Activated T-cell treated with anti-CD3 and anti-CD28 coated beads for 48 hours (primary cell): Measurements from ENCODE around the gene SH3BGRL3.
"Not testable (repeated sequence)": the region's sequence is repeated elsewhere in the genome, so short reads cannot be mapped to it uniquely, and the experiment has no call there.

Experiments
- DNase-seq: peaks from one replicate; pipeline ENCODE4 v3.0.0-alpha.2; 2020; ENCODE audit warnings: low read depth

Gene SH3BGRL3

DNA sequence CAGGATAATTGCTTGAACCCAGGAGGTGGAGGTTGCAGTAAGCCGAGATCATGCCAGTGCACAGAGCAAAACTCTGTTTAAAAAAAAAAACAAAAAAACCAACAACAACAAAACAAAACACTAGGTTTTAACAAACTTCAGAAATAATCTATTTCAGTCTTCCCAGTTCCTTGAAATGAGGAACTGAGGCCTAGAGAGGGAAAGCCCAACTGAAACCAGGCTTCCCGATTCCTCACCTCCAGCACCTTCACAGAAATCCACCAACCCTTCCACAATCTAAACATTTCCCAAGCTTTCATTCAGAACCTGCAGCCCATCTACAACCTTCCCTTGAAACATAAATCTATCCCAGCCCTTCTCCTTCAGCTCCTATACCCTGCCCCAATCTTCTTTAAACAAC lies 37.3 kb downstream of the SH3BGRL3 start:
- DNase-seq: no peak

GRCh38 chr1:26317612-26318337 lies 37.9 kb downstream of the SH3BGRL3 start, which contains the start of gene CD52:
Gene CD52, plus strand, starts transcription at chr1:26317958. Its CDS starts 60 bp downstream, at chr1:26318018.
- DNase-seq: peak; percentile 45

DNA sequence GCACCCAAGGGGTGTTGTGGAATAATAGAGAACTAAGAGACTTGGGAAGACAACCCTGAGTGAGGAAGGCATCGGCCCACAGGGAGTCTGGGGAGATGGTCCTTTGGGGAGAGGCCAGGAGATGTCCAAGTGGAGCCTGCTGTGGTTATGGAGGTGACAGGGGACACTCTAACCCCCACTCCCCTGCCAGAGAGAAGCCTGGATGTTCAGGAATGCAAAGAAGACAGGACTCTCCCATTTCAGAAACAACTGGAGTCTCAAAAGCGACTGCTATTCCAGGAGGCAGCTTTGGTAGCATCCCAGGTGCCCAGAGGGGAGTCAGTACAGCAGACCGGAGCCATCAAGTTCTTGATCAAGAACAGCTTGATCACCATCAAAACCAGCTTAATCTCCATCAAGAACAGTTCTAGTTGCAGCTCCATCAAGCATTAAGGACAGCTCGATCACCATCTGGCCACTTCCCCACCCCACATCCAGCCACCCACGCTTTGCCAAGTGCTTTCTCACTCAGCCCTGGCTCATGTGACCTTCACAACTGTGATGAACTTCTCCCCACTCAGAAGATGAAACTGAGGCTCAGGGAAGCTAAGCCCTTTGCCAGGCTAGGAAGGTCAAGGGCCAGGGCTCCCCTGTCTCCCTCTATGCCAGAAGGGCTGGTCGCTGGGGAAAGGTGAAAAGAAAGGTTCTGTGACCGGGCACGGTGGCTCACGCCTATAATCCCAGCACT lies 38.6 kb downstream of the SH3BGRL3 start:
- peak; percentile 51 for DNase-seq

- DNase-seq: peak; percentile 6
These were observed 41.0 kb downstream of the SH3BGRL3 start for GRCh38 chr1:26320896-26321295.

DNA sequence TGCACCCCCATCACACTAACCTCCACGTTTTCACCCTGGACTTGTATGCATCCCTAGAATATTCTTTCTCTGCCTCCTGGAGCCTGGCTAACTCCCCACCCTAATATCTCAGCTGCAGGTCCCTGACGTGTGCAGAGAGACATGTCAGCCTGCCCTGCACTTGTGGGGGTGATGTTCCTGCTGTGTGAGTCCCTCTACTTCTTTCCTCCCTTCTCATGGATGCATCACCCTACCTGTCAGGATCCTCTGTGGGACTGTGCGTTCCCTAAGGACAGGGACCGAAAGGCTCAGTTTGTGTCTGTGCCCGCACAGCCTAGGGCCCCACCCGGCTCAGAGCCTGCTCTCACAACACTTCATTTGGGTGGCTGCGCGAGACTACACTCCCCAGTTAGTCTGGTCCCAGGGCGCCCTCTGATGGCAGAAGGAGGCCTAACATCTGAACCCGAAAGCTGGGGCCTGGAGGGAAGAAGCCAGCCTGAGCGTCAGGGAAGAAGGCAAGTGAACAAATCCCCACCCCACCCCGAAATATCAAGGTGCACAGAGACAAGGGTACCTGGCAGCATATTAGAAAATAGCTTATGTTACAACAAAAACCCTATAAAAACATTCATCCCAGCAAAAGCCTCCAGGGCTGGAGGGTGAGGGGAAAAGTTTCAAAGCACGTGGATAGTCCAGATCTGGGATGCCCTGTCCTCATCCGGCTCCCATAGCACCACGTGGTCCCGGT lies 41.6 kb downstream of the SH3BGRL3 start:
- DNase-seq: peak; percentile 92

GRCh38 chr1:26322042-26322331 lies 42.1 kb downstream of the SH3BGRL3 start:
- DNase-seq: no peak

DNA sequence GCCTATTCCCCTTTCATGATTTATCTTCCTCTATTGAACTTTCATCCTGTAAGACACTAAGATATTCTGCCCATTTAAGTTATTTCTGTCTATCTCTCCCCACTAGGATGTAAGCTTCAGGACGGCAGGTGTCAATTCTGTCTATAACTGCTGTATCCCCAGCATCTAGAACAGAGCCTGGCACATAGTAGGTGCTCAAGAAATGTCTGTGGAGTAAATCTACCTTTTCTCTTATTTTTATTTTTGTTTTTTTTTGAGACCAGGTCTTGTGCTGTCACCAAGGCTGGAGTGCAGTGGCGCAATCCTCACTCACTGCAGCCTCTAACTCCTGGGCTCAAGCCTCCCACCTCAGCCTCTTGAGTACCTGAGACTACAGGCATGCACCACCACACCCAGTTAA lies 43.5 kb downstream of the SH3BGRL3 start:
- no peak for DNase-seq

DNA sequence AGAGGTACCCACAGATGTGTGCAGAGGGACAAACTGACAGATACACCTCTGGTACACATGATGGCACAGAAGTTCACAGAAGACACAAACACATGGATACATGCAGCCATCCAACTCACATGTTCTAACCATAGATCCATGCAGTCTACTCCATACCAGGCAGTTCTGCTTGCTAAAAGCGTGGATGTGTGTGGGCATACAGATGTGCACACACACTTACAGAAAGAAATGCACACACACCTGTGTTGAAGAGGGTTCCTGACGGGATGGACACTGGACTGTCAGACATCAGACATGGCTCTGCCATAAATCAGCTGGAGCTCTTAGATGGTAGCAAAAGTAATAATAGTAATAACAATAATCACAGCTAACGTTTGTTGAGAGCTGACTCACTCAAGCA lies 44.7 kb downstream of the SH3BGRL3 start:
- no peak for DNase-seq

DNA sequence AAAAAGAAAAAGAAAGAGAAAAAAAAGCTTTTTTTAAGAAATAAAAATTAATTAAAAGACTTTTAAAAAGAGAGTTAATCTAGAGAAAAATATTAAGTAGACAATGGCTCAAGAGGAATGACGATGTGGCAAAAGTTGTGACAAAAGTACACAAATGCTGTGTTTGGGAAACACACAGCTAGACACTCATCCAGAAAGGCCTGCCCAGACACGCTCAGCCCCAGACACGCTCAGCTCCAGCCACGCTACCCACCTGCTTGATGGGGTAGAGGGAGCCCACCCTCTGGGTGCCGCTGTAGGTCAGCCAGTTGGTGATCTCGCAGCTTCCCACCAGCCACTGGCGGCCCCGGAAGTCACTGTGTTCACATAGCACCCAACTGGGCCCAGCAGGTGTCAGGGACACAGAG lies 48.1 kb downstream of the SH3BGRL3 start:
- DNase-seq: no peak

DNA sequence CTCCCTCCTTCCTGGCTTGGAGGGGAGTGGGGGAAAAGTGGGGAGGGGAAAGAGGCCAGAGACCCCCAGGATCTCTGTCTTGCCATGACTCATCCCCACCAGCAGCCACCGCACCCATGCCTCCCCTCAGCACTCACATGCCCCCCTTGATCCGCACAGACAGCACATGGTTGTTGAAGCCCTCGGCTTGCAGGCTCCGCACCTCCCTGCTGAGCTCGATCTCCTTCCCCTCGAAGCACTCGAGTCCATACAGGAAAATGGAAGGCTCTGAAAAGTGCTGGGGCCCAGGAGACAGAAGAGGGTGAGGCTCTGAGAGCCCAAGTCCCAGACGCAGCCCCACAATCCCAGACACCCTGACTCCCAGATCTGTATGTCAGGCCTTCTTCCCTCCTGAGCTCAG lies 48.7 kb downstream of the SH3BGRL3 start:
- DNase-seq: no peak

- DNase-seq: not testable (repeated sequence)
These were observed 49.5 kb downstream of the SH3BGRL3 start for GRCh38 chr1:26329380-26329779.

GRCh38 chr1:26330276-26330675 lies 50.4 kb downstream of the SH3BGRL3 start:
- DNase-seq: no peak
